HG03139 (cell line): Measurements from ENCODE around the gene MAGI3.
"Not testable (repeated sequence)": the region's sequence is repeated elsewhere in the genome, so short reads cannot be mapped to it uniquely, and the experiment has no call there.

ENCODE experiments used
- ATAC-seq: cut with Tn5 transposase; IDR thresholded peaks from one replicate; pipeline ENCODE4 v1.9.1; 2021; ENCODE audit not compliant: unreplicated experiment

MAGI3 gene

GRCh38 chr1:113557187-113557586, 166.9 kb downstream of the MAGI3 start:
- no peak for ATAC-seq

- no peak for ATAC-seq
Observed at GRCh38 chr1:113565621-113566020, 175.3 kb downstream of the MAGI3 start.

- ATAC-seq = no peak
Observed at GRCh38 chr1:113567427-113567826, 177.1 kb downstream of the MAGI3 start.

GRCh38 chr1:113575744-113576260, 185.5 kb downstream of the MAGI3 start:
- ATAC-seq = not testable (repeated sequence)

GRCh38 chr1:113576271-113576670, 186.0 kb downstream of the MAGI3 start:
- no peak for ATAC-seq

GRCh38 chr1:113579256-113580018, 189.1 kb downstream of the MAGI3 start:
- no peak for ATAC-seq

GRCh38 chr1:113581323-113581722, 191.0 kb downstream of the MAGI3 start:
- no peak for ATAC-seq

- ATAC-seq = no peak
Observed at GRCh38 chr1:113582084-113582483, 191.8 kb downstream of the MAGI3 start.

- ATAC-seq = no peak
Observed at GRCh38 chr1:113587475-113587874, 197.2 kb downstream of the MAGI3 start.

GRCh38 chr1:113592230-113592629, 201.9 kb downstream of the MAGI3 start:
- ATAC-seq = no peak

GRCh38 chr1:113593550-113594297, 203.4 kb downstream of the MAGI3 start:
- no peak for ATAC-seq

GRCh38 chr1:113604466-113604865, 214.2 kb downstream of the MAGI3 start:
- not testable (repeated sequence) for ATAC-seq

GRCh38 chr1:113605146-113605545, 214.8 kb downstream of the MAGI3 start:
- no peak for ATAC-seq

- no peak for ATAC-seq
Observed at GRCh38 chr1:113608399-113608798, 218.1 kb downstream of the MAGI3 start.

GRCh38 chr1:113610372-113610771, 220.1 kb downstream of the MAGI3 start:
- no peak for ATAC-seq

GRCh38 chr1:113615425-113615824, 225.1 kb downstream of the MAGI3 start:
- no peak for ATAC-seq

- ATAC-seq = no peak
Observed at GRCh38 chr1:113616156-113616555, 225.8 kb downstream of the MAGI3 start.

GRCh38 chr1:113617438-113618141, 227.3 kb downstream of the MAGI3 start:
- ATAC-seq = no peak

GRCh38 chr1:113628997-113629396, 238.7 kb downstream of the MAGI3 start:
- ATAC-seq = no peak

- no peak for ATAC-seq
Observed at GRCh38 chr1:113630340-113631327, 240.3 kb downstream of the MAGI3 start.
